ENCODE data around the gene PVALEF. TPM values are rescaled to one million over a fixed set of nuclear protein-coding genes. Genes with fewer than 3 reads are reported as not detected.
"Not testable (repeated sequence)": the region's sequence is repeated elsewhere in the genome, so short reads cannot be mapped to it uniquely, and the experiment has no call there.

The PVALEF gene
- total RNA-seq, 2 donors from 2014 or later, result not detected

DNA sequence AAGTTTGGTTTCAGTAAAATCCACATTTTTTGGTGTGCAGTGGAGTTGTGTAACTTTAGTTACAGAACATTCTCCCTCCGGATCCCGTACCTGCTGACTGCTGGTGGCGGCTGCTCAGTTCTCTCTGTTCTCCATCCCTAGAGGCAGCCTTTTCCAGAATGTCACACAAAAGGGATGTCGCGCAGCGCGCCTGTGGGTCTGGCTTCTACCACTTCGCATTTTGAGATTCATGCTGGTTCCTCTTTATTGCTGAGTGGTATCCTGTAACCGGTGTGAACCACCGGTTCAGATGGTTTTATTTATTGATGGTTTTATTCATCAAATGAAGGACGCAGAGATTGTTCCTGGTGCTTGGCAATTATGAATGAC lies 58.4 kb downstream of the PVALEF start:
- no peaks in the 10 kb centered on the region for H3K27me3 Mint-ChIP-seq
- no peak for ATAC-seq (replicated peaks)
- H3K36me3 Mint-ChIP-seq (ENCODE audit: low read depth), result no peaks in the 10 kb centered on the region
- H3K4me3 Mint-ChIP-seq, result peak overlapping the region; percentile 85
- peaks cover 8% of the 10 kb centered on the region for H3K4me1 Mint-ChIP-seq
- H3K9me3 Mint-ChIP-seq, result no peaks in the 10 kb centered on the region
- peak overlapping the region; percentile 79 for H3K27ac Mint-ChIP-seq

DNA sequence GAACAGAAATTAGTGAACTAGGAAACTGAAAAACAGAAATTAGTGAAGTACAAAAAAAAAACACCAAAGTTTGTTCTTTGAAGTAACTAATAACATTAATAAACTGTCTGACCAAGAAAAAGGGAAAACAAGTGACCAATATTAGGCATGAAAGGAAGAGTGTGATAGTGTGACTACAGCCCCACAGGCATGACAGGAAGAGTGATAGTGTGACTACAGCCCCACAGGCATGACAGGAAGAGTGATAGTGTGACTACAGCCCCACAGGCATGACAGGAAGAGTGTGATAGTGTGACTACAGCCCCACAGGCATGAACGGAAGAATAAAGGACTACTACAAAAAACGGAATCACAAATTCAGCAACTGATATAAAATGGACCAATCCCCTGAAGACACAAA lies 62.3 kb downstream of the PVALEF start:
- not testable (repeated sequence) for ATAC-seq (replicated peaks); H3K9me3 Mint-ChIP-seq; H3K27ac Mint-ChIP-seq; H3K27me3 Mint-ChIP-seq; H3K4me1 Mint-ChIP-seq; H3K4me3 Mint-ChIP-seq
- peaks cover 16% of the 10 kb centered on the region for H3K36me3 Mint-ChIP-seq (ENCODE audit: low read depth)

DNA sequence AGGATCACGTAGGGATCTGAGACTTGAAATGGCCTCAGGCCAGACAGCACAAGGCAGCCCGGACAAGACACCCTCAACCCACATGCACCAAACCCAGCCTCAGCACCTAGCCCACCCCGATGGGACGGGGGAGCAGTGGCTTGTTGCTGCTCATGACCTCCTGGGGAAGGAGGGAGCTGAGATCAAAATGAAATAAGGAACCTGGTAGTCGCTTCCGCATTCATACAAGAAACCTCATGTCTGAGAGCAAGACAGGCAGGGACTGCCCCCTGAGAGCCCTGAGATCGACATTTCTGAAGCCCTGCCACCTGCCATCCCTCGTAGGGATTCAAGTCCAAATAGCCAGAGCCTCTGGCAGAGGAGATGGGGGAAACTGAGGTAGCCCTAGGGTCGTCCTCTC lies 63.1 kb downstream of the PVALEF start:
- H3K4me1 Mint-ChIP-seq, result peaks cover 4% of the 10 kb centered on the region
- no peak overlapping the region for H3K27ac Mint-ChIP-seq
- H3K9me3 Mint-ChIP-seq, result no peaks in the 10 kb centered on the region
- no peak overlapping the region for H3K4me3 Mint-ChIP-seq
- ATAC-seq (replicated peaks), result no peak
- H3K36me3 Mint-ChIP-seq (ENCODE audit: low read depth), result peaks cover 16% of the 10 kb centered on the region
- no peaks in the 10 kb centered on the region for H3K27me3 Mint-ChIP-seq

DNA sequence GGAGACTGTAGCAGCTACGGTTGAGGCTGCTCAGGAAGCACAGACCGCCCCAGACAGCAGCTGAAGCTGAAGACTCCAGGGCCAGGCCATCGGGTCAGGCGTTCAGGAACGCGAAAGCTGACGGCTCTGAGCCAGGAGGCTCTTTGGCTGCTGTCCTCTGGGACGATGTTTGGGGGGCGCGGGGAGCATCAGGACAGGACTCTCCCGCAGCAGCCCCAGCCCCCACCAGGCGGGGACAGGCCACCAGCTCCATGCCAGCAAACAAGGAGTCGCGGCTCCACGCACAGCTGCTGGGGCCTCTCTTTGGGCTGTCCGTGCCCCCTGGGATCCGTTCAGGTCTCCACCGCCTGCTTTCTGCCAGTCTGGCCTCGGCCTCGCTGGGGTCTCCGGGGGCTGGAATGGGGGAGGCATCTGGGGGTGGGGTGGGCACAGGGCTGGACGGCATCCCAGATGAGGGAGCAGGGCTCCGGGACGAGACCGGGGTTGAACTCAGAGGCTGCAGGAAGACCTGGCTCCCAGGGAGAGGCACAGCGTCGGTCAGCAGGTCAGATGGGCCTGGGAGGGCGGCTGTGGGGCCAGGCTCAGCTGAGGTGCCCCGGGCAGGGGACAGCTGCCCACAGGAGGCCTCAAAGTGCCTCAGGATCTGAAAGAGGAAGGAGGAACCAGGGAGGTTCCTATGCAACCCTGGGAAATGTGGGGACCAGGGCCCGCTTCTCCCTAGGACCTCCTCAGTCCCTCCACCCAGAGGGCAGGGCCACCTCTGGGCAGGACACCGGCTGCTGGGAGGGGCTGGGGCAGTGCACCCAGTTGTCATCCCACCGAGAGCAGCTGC lies 63.7 kb downstream of the PVALEF start:
- H3K4me3 Mint-ChIP-seq, result no peak overlapping the region
- no peak for ATAC-seq (replicated peaks)
- peaks cover 16% of the 10 kb centered on the region for H3K36me3 Mint-ChIP-seq (ENCODE audit: low read depth)
- no peak overlapping the region for H3K27ac Mint-ChIP-seq
- no peaks in the 10 kb centered on the region for H3K27me3 Mint-ChIP-seq
- H3K9me3 Mint-ChIP-seq, result no peaks in the 10 kb centered on the region
- no peaks in the 10 kb centered on the region for H3K4me1 Mint-ChIP-seq

DNA sequence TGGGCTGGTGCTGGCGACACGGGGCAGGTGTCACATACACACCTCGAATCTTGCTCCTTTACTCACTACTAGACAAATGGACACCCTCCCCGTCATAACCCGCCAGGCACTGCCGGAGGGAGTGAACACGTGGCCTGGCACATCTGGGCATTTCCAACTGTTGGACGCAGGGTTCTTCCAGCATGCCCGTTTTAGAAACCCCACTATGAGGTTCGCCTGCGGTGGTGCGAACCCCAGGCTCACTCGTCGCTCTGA lies 64.3 kb downstream of the PVALEF start:
- no peaks in the 10 kb centered on the region for H3K27me3 Mint-ChIP-seq
- H3K4me1 Mint-ChIP-seq, result peaks cover 1% of the 10 kb centered on the region
- no peak for ATAC-seq (replicated peaks)
- H3K36me3 Mint-ChIP-seq (ENCODE audit: low read depth), result peaks cover 16% of the 10 kb centered on the region
- no peaks in the 10 kb centered on the region for H3K9me3 Mint-ChIP-seq
- no peak overlapping the region for H3K27ac Mint-ChIP-seq
- no peak overlapping the region for H3K4me3 Mint-ChIP-seq

DNA sequence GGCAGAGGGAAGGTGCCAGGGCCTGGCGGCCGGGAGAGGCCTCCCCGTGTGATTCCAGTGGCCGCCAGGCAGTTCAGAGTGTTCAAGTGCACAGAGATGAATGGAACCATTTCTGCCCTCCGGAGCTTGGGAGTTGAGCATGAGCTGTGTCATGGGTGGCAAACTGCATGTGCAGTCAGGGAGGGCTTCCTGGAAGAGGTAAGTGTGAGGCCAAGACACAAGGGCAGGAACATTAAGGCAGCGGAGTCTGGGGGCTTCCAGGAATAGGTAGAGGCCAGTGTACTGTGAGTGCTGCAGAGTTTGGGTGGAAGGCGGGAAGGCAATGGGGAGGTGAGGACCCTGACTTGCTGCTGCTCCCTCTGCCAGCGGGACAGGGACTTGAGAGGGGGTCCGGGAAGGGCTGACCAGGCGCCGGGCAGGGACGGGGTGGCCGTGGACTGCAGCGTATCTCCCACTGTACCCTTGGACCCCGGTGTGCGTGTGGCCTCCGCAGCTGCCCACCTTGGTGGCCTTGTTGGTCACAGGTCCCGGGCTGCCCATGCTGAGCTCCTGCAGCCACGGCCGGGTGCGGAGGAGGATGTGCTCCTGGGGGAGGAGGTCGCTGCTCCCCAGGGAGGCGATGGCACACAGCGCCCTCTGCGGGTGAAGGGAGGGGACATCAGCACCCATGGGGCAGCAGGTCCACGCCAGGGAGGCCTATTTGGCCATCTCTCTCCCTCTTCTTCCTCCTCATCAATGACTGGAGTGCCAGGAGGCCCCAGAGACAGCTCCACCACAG lies 64.9 kb downstream of the PVALEF start:
- Mint-ChIP-seq H3K27ac (no peak overlapping the region), H3K4me1 (peaks cover 7% of the 10 kb centered on the region), H3K36me3 (ENCODE audit: low read depth) (peaks cover 16% of the 10 kb centered on the region), H3K9me3 (no peaks in the 10 kb centered on the region), H3K4me3 (no peak overlapping the region), H3K27me3 (no peaks in the 10 kb centered on the region)
- ATAC-seq (replicated peaks), result no peak

DNA sequence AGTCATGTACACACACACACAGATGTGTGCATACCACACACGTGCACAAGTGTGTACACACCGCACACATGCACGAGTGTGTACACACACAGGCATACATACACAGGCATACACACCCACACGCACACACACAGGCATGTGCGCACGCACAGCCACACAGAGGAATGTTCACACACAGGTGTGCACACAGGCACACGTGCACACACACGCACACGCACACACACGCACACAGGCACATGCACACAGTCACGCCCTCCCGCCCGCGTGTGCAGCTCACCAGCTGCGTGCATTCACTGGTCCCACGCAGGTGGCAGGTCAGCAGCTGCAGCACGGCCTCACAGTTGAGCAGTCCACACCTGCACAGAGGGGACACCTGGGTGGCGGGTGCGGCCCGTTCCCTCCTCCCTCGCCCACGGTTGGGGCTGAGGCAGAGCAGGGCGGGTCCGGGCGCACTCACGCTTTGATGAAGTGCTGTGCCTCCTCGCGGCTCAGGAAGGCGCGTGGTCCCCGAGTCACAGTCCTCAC lies 65.9 kb downstream of the PVALEF start:
- no peak for ATAC-seq (replicated peaks)
- Mint-ChIP-seq H3K9me3 (no peaks in the 10 kb centered on the region), H3K36me3 (ENCODE audit: low read depth) (peaks cover 16% of the 10 kb centered on the region), H3K4me3 (no peak overlapping the region), H3K27ac (no peak overlapping the region), H3K4me1 (peaks cover 7% of the 10 kb centered on the region), H3K27me3 (no peaks in the 10 kb centered on the region)

GRCh38 chr17:81231766-81232581 lies 66.7 kb downstream of the PVALEF start:
- Mint-ChIP-seq H3K4me1 (peaks cover 7% of the 10 kb centered on the region), H3K4me3 (no peak overlapping the region), H3K9me3 (no peaks in the 10 kb centered on the region), H3K27me3 (no peaks in the 10 kb centered on the region), H3K36me3 (ENCODE audit: low read depth) (peaks cover 16% of the 10 kb centered on the region), H3K27ac (no peak overlapping the region)
- ATAC-seq (replicated peaks), result no peak

Other genes with a start within 250 kb of the PVALEF start
- 10 to 100 TPM; 17.2 to 19.8 TPM for gene CHMP6, start 173.7 kb upstream of the PVALEF start, total RNA-seq
- gene BAIAP2, start 130.4 kb upstream of the PVALEF start, total RNA-seq, result 1 to 10 TPM; 4.6 to 4.8 TPM
- 1 to 10 TPM; 1.2 to 2.4 TPM for gene AATK, start 714 bp downstream of the PVALEF start, total RNA-seq
- gene CEP131, start 57.5 kb downstream of the PVALEF start, total RNA-seq, result 10 to 100 TPM in 1 of 2 donors, 1 to 10 TPM in 1; 8.4 to 10.4 TPM
- 10 to 100 TPM; 26.3 to 35.0 TPM for gene TEPSIN, start 73.5 kb downstream of the PVALEF start, total RNA-seq
- 10 to 100 TPM; 33.4 to 68.0 TPM for gene NDUFAF8, start 73.8 kb downstream of the PVALEF start, total RNA-seq
- gene SLC38A10, start 129.8 kb downstream of the PVALEF start, total RNA-seq, result 10 to 100 TPM; 58.4 to 71.2 TPM
- under 1 TPM in 1 of 2 donors, not detected in 1; 0.26 TPM for gene BAHCC1, start 229.9 kb downstream of the PVALEF start, total RNA-seq